Kidney epithelial cell (primary cell): Measurements from ENCODE around the gene PCDHB9. TPM values are rescaled to one million over a fixed set of nuclear protein-coding genes. Genes with fewer than 3 reads are reported as not detected.
"Not testable (repeated sequence)": the region's sequence is repeated elsewhere in the genome, so short reads cannot be mapped to it uniquely, and the experiment has no call there.

Experiments used
- DNase-seq: peaks from one replicate; pipeline ENCODE4 v3.0.0-alpha.2; 2010; ENCODE audit warnings: low read depth
- H3K27me3 ChIP-seq: 2 replicates; pipeline ENCODE4 v1.6.0; 2011; ENCODE audit warnings: low read length; ENCODE audit not compliant: control insufficient read depth, insufficient read depth
- H3K36me3 ChIP-seq: 2 replicates; pipeline ENCODE4 v1.5.1; 2011; ENCODE audit warnings: low read length; ENCODE audit not compliant: control insufficient read depth, insufficient read depth
- H3K4me3 ChIP-seq: 2 replicates; pipeline ENCODE4 v1.5.1; 2011; ENCODE audit warnings: low read depth, mild to moderate bottlenecking, control low read depth, low read length
- total RNA-seq: library from RNA; depleted of rRNA; stranded (reverse); fragments of >200 nt; gene quantifications from 2 replicates; pipeline ENCODE4 v1.2.3, GENCODE V29; 2015
- TF ChIP-seq, protein P1 (sequence below): IDR thresholded peaks from 2 replicates; pipeline ENCODE4 v1.5.1; 2011; ENCODE audit warnings: mild to moderate bottlenecking, moderate library complexity, low read length, control low read depth, inconsistent platforms; ENCODE audit not compliant: insufficient read depth, poor library complexity, severe bottlenecking

PCDHB9 gene
- total RNA-seq, 1 donor from 2014 or later = 0.71 TPM

DNA sequence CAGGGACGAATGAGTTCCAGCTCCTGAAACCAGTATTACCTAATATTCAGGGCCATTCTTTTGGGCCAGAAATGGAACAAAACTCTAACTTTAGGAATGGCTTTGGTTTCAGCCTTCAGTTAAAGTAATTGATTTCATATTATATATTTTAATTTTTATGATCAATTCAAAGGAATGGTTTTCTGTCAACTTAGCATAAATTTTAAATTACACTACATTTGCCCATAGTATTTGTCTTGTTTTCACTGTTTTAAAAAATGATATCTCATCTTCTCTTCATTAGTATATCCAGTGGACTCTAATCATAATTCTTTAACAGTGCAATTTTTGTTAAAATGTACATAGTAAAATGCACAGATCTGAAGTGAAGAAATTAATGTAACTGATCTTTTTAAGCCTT is 6.6 kb upstream of the PCDHB9 start:
- Histone ChIP-seq H3K4me3 (no peak overlapping the region), H3K27me3 (no peaks in the 10 kb centered on the region), H3K36me3 (no peaks in the 10 kb centered on the region)
- TF ChIP-seq, protein P1, sequence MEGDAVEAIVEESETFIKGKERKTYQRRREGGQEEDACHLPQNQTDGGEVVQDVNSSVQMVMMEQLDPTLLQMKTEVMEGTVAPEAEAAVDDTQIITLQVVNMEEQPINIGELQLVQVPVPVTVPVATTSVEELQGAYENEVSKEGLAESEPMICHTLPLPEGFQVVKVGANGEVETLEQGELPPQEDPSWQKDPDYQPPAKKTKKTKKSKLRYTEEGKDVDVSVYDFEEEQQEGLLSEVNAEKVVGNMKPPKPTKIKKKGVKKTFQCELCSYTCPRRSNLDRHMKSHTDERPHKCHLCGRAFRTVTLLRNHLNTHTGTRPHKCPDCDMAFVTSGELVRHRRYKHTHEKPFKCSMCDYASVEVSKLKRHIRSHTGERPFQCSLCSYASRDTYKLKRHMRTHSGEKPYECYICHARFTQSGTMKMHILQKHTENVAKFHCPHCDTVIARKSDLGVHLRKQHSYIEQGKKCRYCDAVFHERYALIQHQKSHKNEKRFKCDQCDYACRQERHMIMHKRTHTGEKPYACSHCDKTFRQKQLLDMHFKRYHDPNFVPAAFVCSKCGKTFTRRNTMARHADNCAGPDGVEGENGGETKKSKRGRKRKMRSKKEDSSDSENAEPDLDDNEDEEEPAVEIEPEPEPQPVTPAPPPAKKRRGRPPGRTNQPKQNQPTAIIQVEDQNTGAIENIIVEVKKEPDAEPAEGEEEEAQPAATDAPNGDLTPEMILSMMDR = no peak
- DNase-seq = no peak

DNA sequence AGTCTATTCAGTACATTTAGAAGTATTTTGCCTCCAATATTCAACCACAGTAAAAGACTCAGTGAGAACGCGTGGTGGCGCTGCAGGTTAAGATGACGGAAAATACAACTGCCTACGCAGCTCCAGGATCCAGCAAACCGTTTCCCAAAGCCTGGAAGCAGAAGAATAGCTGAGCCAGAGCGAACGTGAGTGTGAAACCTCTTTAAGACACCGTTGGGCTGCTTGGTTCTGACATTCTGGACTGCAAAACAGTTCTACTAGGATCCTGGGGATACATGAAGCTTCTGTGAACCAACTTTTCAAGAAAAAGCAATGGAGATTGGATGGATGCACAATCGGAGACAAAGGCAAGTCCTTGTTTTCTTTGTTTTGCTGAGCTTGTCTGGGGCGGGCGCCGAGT is 4.7 kb upstream of the PCDHB9 start, which contains the start of gene PCDHB16:
Gene PCDHB16 (plus strand): TSS at position 140 of the 400 bp plus-strand sequence. CDS start 173 bp downstream, at position 313.
- no peak within 1 kb of the TSS for H3K4me3 ChIP-seq
- no peak for DNase-seq
- no peaks in the 10 kb centered on the region for H3K27me3 ChIP-seq

DNA sequence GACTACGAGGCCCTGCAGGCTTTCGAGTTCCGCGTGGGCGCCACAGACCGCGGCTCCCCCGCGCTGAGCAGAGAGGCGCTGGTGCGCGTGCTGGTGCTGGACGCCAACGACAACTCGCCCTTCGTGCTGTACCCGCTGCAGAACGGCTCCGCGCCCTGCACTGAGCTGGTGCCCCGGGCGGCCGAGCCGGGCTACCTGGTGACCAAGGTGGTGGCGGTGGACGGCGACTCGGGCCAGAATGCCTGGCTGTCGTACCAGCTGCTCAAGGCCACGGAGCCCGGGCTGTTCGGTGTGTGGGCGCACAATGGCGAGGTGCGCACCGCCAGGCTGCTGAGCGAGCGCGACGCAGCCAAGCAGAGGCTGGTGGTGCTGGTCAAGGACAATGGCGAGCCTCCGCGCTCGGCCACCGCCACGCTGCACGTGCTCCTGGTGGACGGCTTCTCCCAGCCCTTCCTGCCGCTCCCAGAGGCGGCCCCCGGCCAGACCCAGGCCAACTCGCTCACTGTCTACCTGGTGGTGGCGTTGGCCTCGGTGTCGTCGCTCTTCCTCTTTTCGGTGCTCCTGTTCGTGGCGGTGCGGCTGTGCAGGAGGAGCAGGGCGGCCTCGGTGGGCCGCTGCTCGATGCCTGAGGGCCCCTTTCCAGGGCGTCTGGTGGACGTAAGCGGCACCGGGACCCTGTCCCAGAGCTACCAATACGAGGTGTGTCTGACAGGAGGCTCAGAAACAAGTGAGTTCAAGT is 2.7 kb upstream of the PCDHB9 start:
- not testable (repeated sequence) for H3K36me3 ChIP-seq, H3K27me3 ChIP-seq, H3K4me3 ChIP-seq

More for the DNA sequence above, 4.7 kb upstream of the PCDHB9 start, which contains the start of gene PCDHB16:
- TF ChIP-seq, protein P1 = no peak
- no peaks in the 10 kb centered on the region for H3K36me3 ChIP-seq

DNA sequence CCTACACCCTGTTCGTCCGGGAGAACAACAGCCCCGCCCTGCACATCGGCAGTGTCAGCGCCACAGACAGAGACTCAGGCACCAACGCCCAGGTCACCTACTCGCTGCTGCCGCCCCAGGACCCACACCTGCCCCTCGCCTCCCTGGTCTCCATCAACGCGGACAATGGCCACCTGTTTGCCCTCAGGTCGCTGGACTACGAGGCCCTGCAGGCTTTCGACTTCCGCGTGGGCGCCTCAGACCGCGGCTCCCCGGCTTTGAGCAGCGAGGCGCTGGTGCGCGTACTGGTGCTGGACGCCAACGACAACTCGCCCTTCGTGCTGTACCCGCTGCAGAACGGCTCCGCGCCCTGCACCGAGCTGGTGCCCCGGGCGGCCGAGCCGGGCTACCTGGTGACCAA is 1.7 kb downstream of the PCDHB9 start:
- H3K36me3 ChIP-seq, DNase-seq, H3K4me3 ChIP-seq, H3K27me3 ChIP-seq: not testable (repeated sequence)

More for the DNA sequence above, 2.7 kb upstream of the PCDHB9 start:
- DNase-seq = not testable (repeated sequence)

DNA sequence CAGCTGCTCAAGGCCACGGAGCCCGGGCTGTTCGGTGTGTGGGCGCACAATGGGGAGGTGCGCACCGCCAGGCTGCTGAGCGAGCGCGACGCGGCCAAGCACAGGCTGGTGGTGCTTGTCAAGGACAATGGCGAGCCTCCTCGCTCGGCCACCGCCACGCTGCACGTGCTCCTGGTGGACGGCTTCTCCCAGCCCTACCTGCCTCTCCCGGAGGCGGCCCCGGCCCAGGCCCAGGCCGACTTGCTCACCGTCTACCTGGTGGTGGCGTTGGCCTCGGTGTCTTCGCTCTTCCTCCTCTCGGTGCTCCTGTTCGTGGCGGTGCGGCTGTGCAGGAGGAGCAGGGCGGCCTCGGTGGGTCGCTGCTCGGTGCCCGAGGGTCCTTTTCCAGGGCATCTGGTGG is 2.2 kb downstream of the PCDHB9 start:
- DNase-seq = not testable (repeated sequence)

DNA sequence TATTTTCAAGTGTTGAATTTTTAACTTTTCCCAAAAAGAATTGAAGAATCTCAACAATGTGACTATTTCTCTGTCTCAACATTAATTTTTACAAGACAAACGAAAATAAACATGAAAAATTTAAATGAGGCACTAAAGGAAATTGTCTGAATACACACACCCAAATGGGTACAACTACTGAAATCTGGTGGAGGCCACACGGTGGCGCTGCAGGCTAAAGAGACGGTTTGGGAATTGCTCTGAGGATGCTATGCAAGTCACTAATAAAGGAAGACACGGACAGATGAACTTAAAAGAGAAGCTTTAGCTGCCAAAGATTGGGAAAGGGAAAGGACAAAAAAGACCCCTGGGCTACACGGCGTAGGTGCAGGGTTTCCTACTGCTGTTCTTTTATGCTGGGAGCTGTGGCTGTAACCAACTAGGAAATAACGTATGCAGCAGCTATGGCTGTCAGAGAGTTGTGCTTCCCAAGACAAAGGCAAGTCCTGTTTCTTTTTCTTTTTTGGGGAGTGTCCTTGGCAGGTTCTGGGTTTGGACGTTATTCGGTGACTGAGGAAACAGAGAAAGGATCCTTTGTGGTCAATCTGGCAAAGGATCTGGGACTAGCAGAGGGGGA is 5.3 kb downstream of the PCDHB9 start, which contains the start of gene PCDHB10:
Gene PCDHB10 (plus strand): TSS at position 244 of the 616 bp plus-strand sequence. CDS start 200 bp downstream, at position 444.
- no peak within 1 kb of the TSS for H3K4me3 ChIP-seq
- no peak for DNase-seq
- TF ChIP-seq, protein P1 = peak; percentile 17
- no peaks in the 10 kb centered on the region for H3K27me3 ChIP-seq
- no peaks in the 10 kb centered on the region for H3K36me3 ChIP-seq

More for the DNA sequence above, 2.2 kb downstream of the PCDHB9 start:
- H3K27me3 ChIP-seq, H3K4me3 ChIP-seq, H3K36me3 ChIP-seq: not testable (repeated sequence)

DNA sequence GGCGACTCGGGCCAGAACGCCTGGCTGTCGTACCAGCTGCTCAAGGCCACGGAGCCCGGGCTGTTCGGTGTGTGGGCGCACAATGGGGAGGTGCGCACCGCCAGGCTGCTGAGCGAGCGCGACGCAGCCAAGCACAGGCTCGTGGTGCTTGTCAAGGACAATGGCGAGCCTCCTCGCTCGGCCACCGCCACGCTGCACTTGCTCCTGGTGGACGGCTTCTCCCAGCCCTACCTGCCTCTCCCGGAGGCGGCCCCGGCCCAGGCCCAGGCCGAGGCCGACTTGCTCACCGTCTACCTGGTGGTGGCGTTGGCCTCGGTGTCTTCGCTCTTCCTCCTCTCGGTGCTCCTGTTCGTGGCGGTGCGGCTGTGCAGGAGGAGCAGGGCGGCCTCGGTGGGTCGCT is 7.4 kb downstream of the PCDHB9 start:
- H3K36me3 ChIP-seq, H3K27me3 ChIP-seq, H3K4me3 ChIP-seq, DNase-seq: not testable (repeated sequence)
